ENCODE results near the gene ZSCAN9.

ZSCAN9 gene

GRCh38 chr6:28269492-28269891 is 44.4 kb downstream of the ZSCAN9 start:
- DNase-seq = no peak

- no peak for DNase-seq
Measured at GRCh38 chr6:28274888-28275287, 49.8 kb downstream of the ZSCAN9 start.

GRCh38 chr6:28277746-28278145 is 52.7 kb downstream of the ZSCAN9 start:
- no peak for DNase-seq

GRCh38 chr6:28280595-28281287 is 55.7 kb downstream of the ZSCAN9 start:
- no peak for DNase-seq

GRCh38 chr6:28281288-28282064 is 56.4 kb downstream of the ZSCAN9 start, which contains the start of gene PGBD1:
Gene PGBD1, plus strand, starts transcription at chr6:28281572. Its CDS starts 2,242 bp downstream, at chr6:28283814.
- peak; percentile 43 for DNase-seq

DNA sequence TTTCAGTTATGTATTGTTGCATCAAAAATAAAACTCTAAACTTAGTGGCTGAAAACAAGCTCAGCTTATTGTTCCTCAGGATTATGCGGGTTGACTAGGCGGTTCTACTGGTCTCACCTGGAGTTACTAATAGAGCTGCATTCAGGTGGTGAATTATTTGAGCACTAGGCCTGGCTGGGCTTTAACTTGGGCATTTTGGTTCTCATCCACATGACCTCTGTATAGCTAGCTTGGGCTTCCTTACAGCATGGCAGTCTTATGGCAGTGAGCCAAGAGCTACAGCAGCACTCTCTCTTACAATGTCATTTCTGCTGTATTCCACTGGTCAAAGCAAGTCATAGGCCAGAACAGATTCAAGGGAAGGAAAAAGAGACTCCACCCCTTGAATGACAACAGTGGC is 57.9 kb downstream of the ZSCAN9 start:
- DNase-seq = no peak

All from activated CD4-positive, CD25-positive, alpha-beta regulatory T cell treated with anti-CD3 and anti-CD28 coated beads, Interleukin-2, amount 50 U/mL, for 72 hours (primary cell).